ENCODE measurements around the gene IFTAP. TPM values are rescaled to one million over a fixed set of nuclear protein-coding genes. Genes with fewer than 3 reads are reported as not detected.
A peak's percentile ranks its signal among the peaks of the same experiment; 100 is the strongest.
"Not testable (repeated sequence)": the region's sequence is repeated elsewhere in the genome, so short reads cannot be mapped to it uniquely, and the experiment has no call there.

IFTAP gene, protein sequence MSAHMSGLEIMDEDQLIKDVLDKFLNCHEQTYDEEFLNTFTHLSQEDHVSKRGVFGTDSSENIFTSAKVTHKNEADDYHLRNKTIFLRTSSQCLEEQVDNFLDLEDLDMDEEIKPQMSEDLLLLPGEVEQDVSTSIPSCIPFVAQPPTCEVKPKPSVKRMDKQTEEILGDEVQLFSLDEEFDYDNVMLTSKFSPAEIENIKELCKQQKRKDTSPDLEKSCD
- 27.2 TPM for polyA plus RNA-seq (2013, experiment 1 of 2; ENCODE audit: insufficient read length)
- 30.6 TPM for polyA plus RNA-seq (2013, experiment 2 of 2; ENCODE audit: insufficient read length)

DNA sequence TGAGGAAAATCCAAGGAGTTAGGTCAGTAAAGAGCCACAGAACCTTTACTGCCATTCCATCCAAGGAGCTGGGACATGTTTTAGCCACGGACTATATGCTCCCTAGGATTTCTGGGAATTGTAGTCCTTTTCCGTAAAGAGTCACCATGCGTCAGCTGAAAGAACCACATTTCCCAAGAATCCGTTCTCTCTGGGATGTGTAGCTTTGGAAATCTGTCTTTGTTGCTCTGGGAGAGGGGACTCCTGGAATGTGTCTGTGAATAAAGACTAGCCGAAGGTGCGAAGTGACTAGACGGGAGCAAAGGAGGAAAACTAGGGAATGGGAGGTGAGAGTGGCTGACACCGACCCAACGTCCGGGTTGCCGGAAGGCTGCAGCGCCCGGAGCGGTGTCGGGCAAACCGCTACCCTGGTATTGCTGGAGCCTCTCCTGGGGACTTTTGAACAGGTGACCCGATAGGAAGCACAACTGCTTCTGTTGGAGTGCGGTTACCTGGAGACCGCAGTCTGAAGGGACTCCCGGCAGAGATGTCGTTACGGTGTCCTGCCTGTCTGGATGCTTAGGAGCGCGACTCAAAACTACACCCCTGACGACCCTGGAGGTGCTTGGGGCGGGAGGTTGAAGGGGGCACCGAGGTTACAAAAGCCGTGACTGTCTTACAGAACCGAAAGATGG, at the start of gene IFTAP:
Gene IFTAP, plus strand, starts transcription at position 187 of the 674 bp plus-strand sequence. CDS start 15,602 bp downstream, outside the sequence.
- peak; percentile 93 for DNase-seq

DNA sequence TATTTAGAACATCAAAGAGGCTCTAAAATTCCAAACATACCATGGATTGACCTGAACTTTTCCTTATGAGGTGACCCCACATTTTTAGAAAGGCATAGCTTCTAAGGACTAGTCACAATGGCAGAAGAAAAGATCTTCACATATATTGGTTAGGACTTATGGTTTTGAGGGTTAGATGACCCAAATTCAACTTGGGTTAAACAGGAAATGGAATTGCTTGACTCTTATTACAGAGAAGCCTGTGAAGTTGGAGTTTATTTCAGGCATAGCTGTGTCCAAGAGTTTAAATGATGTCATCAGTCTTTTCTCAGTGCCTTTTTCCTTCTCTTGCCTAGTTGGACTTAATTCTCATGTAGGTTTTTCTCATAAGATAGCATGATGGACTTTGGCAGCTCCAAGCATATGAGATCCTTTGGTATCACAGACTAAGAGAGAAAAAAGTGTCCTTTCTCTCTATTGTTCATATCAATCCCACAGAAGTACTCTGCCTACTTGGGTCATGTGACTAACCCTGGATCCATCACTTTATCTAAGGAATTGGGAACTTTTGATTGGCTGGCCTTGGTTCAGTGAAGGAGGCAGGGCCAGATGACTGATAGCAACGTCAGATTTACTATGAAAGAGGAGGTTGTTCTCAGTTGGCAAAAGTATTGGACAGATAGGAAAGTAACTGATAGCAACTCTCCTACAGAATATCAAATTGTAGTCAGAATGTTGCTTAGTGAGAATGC, 43.8 kb upstream of the IFTAP start:
- no peak for DNase-seq

DNA sequence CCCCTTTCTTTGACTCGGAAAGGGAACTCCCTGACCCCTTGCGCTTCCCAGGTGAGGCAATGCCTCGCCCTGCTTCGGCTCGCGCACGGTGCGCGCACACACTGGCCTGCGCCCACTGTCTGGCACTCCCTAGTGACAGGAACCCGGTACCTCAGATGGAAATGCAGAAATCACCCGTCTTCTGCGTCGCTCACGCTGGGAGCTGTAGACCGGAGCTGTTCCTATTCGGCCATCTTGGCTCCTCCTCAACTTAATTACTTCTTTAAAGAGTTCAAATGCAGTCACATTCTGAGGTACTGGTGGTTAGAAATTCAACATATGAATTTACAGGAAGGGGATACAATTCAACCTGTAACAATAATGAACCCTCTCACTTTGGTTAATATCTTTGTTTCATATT, 36.9 kb upstream of the IFTAP start:
- not testable (repeated sequence) for DNase-seq

- DNase-seq = no peak
Observed at GRCh38 chr11:36557991-36558390, 36.3 kb upstream of the IFTAP start.

GRCh38 chr11:36558571-36559413, 35.5 kb upstream of the IFTAP start:
- no peak for DNase-seq

DNA sequence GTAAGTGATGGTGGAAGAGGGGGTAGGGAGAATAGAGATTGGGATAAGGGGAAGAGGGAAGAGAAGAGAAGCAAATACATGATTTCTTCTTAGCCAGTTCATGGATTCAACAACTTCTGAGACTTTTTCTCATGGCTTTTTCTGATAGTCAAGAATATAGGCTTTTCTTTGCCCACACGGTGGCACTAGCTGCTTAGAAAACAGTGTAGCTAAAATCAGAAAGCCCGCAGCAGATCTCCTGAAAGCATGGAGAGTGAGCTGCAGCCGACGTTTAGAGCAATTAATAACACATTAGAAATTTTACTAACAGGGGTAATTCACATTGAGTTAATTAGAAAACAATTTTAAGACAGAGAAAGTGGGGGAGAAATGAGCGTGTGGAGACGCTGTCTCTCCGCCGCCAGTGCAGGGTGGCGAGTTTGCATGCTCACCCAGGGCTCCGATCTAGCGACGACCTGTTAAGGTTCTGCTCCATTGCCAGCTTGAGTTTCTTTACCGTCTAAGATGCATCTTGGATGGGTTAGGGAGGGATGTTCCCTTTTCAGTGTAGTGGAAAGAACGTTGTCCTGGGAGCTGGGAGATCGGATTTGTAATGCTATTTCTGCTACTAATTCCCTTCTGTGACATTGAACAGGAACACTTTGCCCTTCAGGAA, 29.8 kb upstream of the IFTAP start:
- peak; percentile 65 for DNase-seq

DNA sequence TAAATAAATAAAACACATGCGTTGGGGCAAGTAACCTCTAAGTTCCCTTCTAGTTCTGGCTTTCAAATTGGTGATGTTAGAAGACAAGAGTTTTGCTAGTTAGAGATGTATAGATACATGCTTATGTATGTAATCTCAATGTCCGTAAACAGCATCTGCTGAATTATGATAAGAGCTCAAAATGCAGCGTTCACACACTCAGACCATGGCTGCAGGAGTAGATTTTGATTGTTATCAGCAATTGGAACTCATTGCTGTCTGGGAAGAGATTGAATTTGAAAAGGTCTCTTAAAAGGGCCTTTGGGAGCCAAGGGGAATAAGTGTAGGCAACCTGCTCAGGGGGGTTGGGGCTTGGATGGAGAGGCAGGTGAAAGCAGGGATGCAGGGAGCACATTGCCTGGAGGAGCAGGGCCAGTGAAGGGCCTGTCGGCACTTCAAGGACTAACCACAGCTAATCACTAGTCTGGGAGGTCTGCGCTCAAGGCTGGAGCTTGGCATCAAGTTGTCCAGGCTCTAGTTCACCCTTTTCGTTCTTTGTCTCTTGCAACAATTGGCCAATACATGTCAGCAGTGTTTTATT, 29.2 kb upstream of the IFTAP start:
- DNase-seq = no peak

DNA sequence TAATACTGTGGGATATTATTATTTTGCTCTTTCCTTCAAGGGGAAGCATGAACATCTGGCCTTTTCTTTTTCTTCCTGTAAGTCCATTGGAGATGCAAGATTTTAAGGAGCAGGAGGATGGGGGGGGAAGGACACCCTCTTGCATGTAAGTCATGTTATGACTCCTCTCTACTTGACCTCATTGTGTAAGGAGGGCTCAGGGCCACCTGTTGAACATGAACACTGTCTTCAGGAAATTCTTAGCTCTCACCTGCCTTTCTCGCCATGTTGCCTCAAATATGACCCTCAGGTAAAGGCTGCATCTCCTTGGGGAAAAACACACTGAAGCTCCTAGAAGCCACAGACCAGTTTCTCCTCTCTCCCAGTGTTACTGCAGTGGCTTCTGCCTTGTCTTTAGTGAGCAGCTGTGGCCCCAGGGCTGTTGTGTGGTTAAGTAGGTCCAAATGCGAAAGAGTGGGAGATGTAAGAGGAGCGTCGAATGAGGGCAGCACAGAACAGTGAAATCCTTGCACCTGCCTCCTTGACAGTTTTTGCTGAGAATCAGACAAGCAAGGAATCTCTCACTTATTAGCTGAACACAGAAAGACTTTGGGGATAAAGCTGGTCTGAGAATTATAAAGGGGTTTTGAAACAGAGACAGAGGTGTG, 27.8 kb upstream of the IFTAP start:
- no peak for DNase-seq

DNA sequence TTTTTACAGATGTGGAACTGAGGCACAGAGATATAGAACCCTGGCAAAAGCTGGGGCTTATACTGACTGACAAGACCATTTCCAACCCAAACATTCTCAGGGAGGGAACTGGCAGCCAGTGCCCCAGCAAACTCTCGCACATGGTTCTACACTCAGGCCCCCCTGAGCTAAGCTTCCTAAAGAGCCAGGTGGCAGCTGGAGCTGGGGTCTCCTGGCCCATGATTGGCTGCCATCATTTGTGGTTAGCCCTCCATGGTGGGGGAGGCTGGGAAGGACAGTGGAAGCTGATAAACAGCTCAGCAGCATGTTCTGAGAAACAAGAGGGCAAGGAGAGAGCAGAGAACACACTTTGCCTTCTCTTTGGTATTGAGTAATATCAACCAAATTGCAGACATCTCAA, 26.6 kb upstream of the IFTAP start, which contains the start of gene RAG1:
Gene RAG1, plus strand, starts transcription at position 314 of the 400 bp plus-strand sequence. CDS start 5,298 bp downstream, outside the sequence.
- DNase-seq = no peak

DNA sequence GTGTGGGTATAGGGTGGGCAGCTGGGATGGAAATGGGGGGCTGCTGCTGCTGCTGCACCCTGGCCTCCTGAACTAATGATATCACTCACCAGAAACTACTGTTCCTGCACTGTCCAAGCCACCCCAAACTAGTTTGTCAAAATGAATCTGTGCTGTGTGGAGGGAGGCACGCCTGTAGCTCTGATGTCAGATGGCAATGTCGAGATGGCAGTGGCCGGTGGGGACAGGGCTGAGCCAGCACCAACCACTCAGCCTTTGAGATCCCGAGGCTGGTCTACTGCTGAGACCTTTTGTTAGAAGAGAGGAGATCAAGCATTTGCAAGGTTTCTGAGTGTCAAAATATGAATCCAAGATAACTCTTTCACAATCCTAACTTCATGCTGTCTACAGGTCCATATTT, 25.2 kb upstream of the IFTAP start:
- DNase-seq = no peak

GRCh38 chr11:36574486-36574885, 19.8 kb upstream of the IFTAP start:
- no peak for DNase-seq

- DNase-seq = no peak
Observed at GRCh38 chr11:36577373-36577772, 16.9 kb upstream of the IFTAP start.

- peak; percentile 78 for DNase-seq
Observed at GRCh38 chr11:36577859-36578258, 16.4 kb upstream of the IFTAP start.

- DNase-seq = no peak
Observed at GRCh38 chr11:36578458-36578857, 15.8 kb upstream of the IFTAP start.

DNA sequence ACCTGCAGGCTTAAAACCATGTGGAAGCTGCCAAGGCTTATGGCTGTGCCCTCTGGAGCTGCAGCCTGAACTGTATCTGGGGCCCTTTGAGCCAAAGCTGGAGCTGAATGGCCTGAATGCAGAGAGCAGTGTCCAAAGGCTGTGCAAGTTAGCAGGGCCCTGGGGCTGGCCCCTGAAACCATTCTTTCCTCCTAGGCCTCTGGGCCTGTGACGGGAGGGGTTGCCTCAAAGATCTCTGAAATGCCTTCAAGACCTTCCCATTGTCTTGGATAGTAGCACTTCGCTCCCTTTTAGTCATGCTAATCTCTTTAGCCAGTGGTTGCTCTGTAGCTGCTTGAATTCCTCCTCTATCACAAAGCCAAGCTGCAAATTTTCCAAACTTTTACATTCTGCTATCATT, 12.8 kb upstream of the IFTAP start:
- DNase-seq = no peak

DNA sequence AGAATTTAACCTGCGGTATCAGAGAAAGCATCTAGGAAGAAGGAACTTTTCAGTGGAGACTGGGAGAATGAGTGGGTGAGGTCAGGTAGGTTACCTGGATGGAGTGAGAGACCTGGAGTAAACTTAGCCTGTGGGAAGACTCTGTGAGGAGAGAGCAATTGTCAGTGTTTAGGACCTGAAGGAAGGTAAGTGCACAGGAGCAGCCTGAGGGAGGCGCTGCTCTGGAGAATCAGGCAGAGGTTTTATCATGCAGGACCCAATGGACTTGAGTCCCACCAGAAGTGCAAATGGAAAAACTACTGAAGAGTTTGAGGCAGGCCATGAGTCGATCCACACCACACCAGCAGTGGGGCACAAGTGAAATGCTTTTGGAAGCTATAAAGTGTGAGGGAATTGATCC, 10.6 kb upstream of the IFTAP start:
- no peak for DNase-seq

DNA sequence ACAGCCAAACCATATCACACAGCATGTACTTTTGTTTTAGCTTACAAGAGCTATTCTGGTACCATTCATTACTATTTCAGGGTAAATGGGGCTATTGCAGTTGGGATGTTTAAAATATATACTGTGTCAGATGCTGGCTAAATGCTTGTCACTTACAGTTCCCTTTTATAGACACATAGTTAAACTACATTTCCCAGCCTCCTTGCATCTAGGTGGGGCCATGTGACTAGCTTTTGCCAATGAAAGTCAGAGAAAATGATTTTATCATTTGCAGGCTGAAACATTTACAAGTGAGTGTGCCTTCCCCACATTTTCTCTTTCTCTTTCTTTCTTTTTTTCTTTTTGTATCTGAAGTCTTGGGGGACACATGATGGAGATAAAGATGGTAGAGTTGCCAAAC, 7.8 kb upstream of the IFTAP start:
- no peak for DNase-seq

DNA sequence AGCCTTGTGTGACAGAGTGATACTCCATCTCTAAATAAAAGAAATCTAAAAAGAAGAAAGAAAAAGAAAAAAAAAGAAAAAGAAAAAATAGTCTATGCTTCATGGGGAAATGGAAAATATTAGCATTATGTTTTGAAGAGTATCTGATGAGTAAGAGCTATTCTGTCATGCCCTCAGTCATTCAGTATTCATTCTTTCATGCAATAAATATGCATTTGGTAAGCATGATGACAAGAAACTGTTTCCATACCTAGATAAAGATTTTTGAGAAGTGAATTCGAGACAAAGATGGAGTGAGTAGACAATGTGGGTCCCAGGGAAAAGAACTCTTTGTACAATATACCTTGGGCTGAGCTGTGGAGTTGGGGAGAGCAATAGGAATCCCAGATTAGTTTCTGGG, 6.2 kb upstream of the IFTAP start:
- peak; percentile 17 for DNase-seq

GRCh38 chr11:36590513-36590912, 3.8 kb upstream of the IFTAP start:
- DNase-seq = no peak

DNA sequence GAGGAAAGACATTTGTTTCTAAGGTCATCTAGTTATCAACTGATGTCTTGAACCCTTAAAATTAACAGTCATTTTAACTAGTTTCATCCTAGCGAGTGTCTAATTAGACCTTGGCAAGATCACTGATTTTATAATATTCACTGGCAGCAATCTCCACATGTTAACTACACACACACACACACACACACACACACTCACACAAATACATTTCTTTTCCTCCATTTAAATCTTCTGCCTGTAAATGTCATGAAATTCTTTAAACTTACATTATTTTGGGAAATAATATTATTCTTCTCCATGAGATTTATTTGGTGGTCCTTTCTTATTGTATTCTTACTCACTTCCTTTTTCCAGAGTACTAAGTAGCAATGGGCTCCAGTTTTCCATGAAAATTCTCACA, 2.9 kb upstream of the IFTAP start:
- no peak for DNase-seq

DNA sequence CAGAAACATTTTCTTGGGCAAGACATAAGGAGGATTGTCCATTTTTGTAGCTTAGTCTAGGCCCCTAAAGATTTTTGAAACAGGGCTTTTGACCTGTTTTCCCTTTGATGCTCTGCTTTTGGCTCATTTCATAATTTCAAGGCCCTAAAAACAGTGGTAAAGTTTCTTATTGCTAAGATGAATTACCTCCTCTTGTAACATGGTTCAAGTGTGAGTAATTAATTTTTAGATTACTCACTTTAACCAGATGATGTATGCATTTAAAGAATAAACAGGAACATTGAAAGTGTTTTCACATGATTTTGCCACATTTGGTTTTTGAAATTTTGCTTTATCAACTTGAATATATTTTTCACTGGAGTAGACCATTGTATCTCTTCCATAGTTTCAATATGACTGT, 2.6 kb downstream of the IFTAP start:
- DNase-seq = no peak
